SK-N-MC (cell line): ENCODE measurements around the gene PFDN4.

Experiments
- EZH2 ChIP-seq: fragments of 200-600 bp; sonication (generic); IDR thresholded peaks from one replicate; pipeline ENCODE4 v1.6.1; 2017; ENCODE audit warnings: antibody characterized with exemption
- FOXP2 ChIP-seq: optimal IDR thresholded peaks from 2 replicates; pipeline ENCODE3; 2011; ENCODE audit warnings: mild to moderate bottlenecking, moderate library complexity; ENCODE audit not compliant: insufficient read depth; ENCODE audit errors: extremely low read length, control extremely low read depth
- POLR2AphosphoS5 ChIP-seq: IDR thresholded peaks from 2 replicates; pipeline ENCODE4 v1.6.1; 2012; ENCODE audit warnings: mild to moderate bottlenecking, low read depth, low read length, borderline replicate concordance

DNA sequence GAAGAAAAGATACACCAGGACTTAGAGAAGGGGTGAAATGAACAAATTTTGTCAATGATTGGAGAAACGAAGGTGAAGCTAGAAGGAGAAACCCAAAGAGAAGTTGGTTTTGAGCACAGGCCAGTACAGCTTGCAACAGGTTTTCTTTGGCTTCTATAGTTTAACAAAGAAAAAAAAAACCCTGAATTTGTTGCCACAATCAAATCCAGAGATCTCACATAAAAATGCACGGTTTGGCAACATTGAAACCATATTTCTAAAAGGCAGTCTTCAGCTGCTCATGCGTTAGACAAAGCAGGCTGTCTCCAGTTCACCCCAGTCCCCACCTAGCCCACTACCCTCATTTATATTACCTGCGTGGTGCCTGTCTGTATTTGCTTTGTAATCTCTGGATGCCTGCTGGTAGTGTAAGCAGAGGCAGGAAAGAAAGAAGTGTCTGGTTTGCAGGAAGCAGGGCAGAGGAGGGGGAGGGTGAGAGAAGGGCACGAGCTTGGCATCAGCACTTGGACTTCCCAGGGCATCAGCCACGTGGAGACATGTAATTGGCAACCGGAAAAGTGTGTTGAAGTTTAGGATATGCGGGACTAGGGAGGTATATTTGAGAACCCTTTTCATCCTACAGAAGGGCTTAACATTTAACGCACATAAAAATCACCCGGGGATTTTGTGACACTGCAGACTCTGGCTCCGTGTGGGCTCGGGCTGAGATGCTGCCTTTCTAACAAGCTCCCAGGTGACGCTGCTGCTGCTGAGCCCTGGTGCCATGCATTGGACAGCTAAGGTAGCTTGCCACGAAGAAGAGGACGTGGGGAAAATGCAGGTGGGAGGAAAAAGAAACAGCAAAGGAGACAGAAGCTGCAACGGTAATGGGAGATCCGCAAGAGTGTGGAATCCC, 14.4 kb downstream of the PFDN4 start:
- TF ChIP-seq EZH2 (no peak), POLR2AphosphoS5 (no peak), FOXP2 (no peak)
